H9 (cell line): ENCODE measurements around the gene TRAF5. TPM values are rescaled to one million over a fixed set of nuclear protein-coding genes. Genes with fewer than 3 reads are reported as not detected.

Source experiments
- DNase-seq: peaks from one replicate; pipeline ENCODE4 v3.0.0-alpha.2; 2017
- H2AFZ ChIP-seq: one replicate; pipeline ENCODE4 v1.6.1; 2013; ENCODE audit warnings: mild to moderate bottlenecking, low read length, control low read depth, moderate library complexity
- H2AK5ac ChIP-seq: 2 replicates; pipeline ENCODE4 v1.6.1; 2013; ENCODE audit warnings: low read length, control low read depth, mixed read lengths; ENCODE audit not compliant: insufficient read length
- H2BK120ac ChIP-seq: one replicate; pipeline ENCODE4 v1.6.1; 2013; ENCODE audit warnings: low read depth, mild to moderate bottlenecking, low read length, control low read depth, inconsistent platforms; ENCODE audit not compliant: poor library complexity, severe bottlenecking
- H2BK12ac ChIP-seq: 2 replicates; pipeline ENCODE4 v1.6.1; 2013; ENCODE audit warnings: low read length, control low read depth, mixed read lengths, low read depth; ENCODE audit not compliant: insufficient read length
- H2BK15ac ChIP-seq: 2 replicates; pipeline ENCODE4 v1.6.1; 2013; ENCODE audit warnings: low read depth, low read length, control low read depth
- H2BK20ac ChIP-seq: one replicate; pipeline ENCODE4 v1.6.1; 2013; ENCODE audit warnings: low read depth, mild to moderate bottlenecking, low read length, control low read depth, inconsistent platforms; ENCODE audit not compliant: poor library complexity, severe bottlenecking
- H2BK5ac ChIP-seq: 2 replicates; pipeline ENCODE4 v1.6.1; 2013; ENCODE audit warnings: low read length, control low read depth, mixed read lengths; ENCODE audit not compliant: insufficient read length
- H3K14ac ChIP-seq: 2 replicates; pipeline ENCODE4 v1.6.1; 2013; ENCODE audit warnings: low read length, control low read depth; ENCODE audit not compliant: insufficient read depth
- H3K18ac ChIP-seq: 2 replicates; pipeline ENCODE4 v1.6.1; 2013; ENCODE audit warnings: low read depth, mild to moderate bottlenecking, mixed read lengths, low read length, control low read depth; ENCODE audit not compliant: insufficient read length
- H3K23ac ChIP-seq: 2 replicates; pipeline ENCODE4 v1.6.1; 2013; ENCODE audit warnings: low read length, control low read depth, mixed read lengths, low read depth; ENCODE audit not compliant: insufficient read length
- H3K23me2 ChIP-seq: 2 replicates; pipeline ENCODE4 v1.6.1; 2013; ENCODE audit warnings: low read depth, mild to moderate bottlenecking, mixed read lengths, low read length, control low read depth; ENCODE audit not compliant: insufficient read length, poor library complexity, severe bottlenecking
- H3K27ac ChIP-seq: 2 replicates; pipeline ENCODE4 v1.5.1; 2013; ENCODE audit warnings: low read length, control low read depth, mixed read lengths, low read depth; ENCODE audit not compliant: insufficient read length
- H3K27me3 ChIP-seq: 2 replicates; pipeline ENCODE4 v1.6.1; 2013; ENCODE audit warnings: low read length, control low read depth, inconsistent platforms; ENCODE audit not compliant: insufficient read depth
- H3K4ac ChIP-seq: 2 replicates; pipeline ENCODE4 v1.6.1; 2013; ENCODE audit warnings: low read depth, mild to moderate bottlenecking, control low read depth, inconsistent platforms, low read length, moderate library complexity
- H3K4me1 ChIP-seq: 2 replicates; pipeline ENCODE4 v1.6.1; 2013; ENCODE audit warnings: low read length, control low read depth, inconsistent platforms; ENCODE audit not compliant: insufficient read depth
- H3K4me2 ChIP-seq: 2 replicates; pipeline ENCODE4 v1.6.1; 2013; ENCODE audit warnings: low read length, control low read depth, mixed read lengths; ENCODE audit not compliant: insufficient read length, insufficient read depth
- H3K56ac ChIP-seq: 2 replicates; pipeline ENCODE4 v1.6.1; 2013; ENCODE audit warnings: low read depth, mild to moderate bottlenecking, mixed read lengths, low read length, control low read depth; ENCODE audit not compliant: insufficient read length
- H3K79me1 ChIP-seq: 2 replicates; pipeline ENCODE4 v1.6.1; 2013; ENCODE audit warnings: low read depth, mild to moderate bottlenecking, moderate library complexity, low read length, control low read depth, inconsistent platforms; ENCODE audit not compliant: insufficient read depth, poor library complexity, severe bottlenecking
- H3K79me2 ChIP-seq: 2 replicates; pipeline ENCODE4 v1.6.1; 2013; ENCODE audit warnings: low read length, control low read depth, inconsistent platforms; ENCODE audit not compliant: insufficient read depth
- H3K9ac ChIP-seq: 2 replicates; pipeline ENCODE4 v1.6.1; 2013; ENCODE audit warnings: low read length, control low read depth, mixed read lengths; ENCODE audit not compliant: insufficient read length; ENCODE audit errors: extremely low read depth
- H3K9me3 ChIP-seq: one replicate; pipeline ENCODE4 v1.6.1; 2013; ENCODE audit warnings: low read depth, low read length, inconsistent platforms; ENCODE audit not compliant: control insufficient read depth
- H3T11ph ChIP-seq: one replicate; pipeline ENCODE4 v1.6.1; 2013; ENCODE audit warnings: mild to moderate bottlenecking, low read length, control low read depth, inconsistent platforms
- H4K20me1 ChIP-seq: one replicate; pipeline ENCODE4 v1.6.1; 2013; ENCODE audit not compliant: control insufficient read depth, insufficient read length, insufficient read depth
- H4K5ac ChIP-seq: 2 replicates; pipeline ENCODE4 v1.6.1; 2013; ENCODE audit warnings: low read depth, mild to moderate bottlenecking, mixed read lengths, low read length, control low read depth; ENCODE audit not compliant: insufficient read length
- H4K8ac ChIP-seq: replicated peaks from 2 replicates; pipeline ENCODE4 v1.6.1; 2013; ENCODE audit warnings: low read length, control low read depth, mixed read lengths, low read depth; ENCODE audit not compliant: insufficient read length
- H4K91ac ChIP-seq: 2 replicates; pipeline ENCODE4 v1.6.1; 2013; ENCODE audit warnings: low read depth, mild to moderate bottlenecking, moderate library complexity, mixed read lengths, low read length, control low read depth; ENCODE audit not compliant: insufficient read length
- H3K27ac Mint-ChIP-seq, 3 experiments: 2 replicates in 2 of 3; 3 replicates in 1 of 3; pipeline ENCODE4 v1.8.0; 2020 to 2021; ENCODE audit warnings: mixed read lengths in 3 of 3, mild to moderate bottlenecking in 1 of 3, moderate library complexity in 1 of 3
- H3K27me3 Mint-ChIP-seq: 2 replicates; pipeline ENCODE4 v1.8.0; 2021; ENCODE audit warnings: low read depth, mild to moderate bottlenecking, moderate library complexity, mixed read lengths
- H3K36me3 Mint-ChIP-seq, 3 experiments: 2 replicates in 2 of 3; 3 replicates in 1 of 3; pipeline ENCODE4 v1.8.0; 2020 to 2021; ENCODE audit warnings: low read depth in 3 of 3, mixed read lengths in 3 of 3; ENCODE audit not compliant: insufficient read depth in 1 of 3
- H3K4me1 Mint-ChIP-seq, 2 experiments: 2 replicates each; pipeline ENCODE4 v1.8.0; 2020; ENCODE audit warnings: mixed read lengths in 2 of 2
- H3K4me3 Mint-ChIP-seq, 2 experiments: 2 replicates in 1 of 2; 3 replicates in 1 of 2; pipeline ENCODE4 v1.8.0; 2020 to 2021; ENCODE audit warnings: mild to moderate bottlenecking in 2 of 2, mixed read lengths in 2 of 2, moderate library complexity in 1 of 2
- H3K9me3 Mint-ChIP-seq, 2 experiments: 2 replicates in 1 of 2; 3 replicates in 1 of 2; pipeline ENCODE4 v1.8.0; 2020; ENCODE audit warnings: mild to moderate bottlenecking in 2 of 2, mixed read lengths in 2 of 2, moderate library complexity in 1 of 2
- CTCF ChIP-seq: fragments of 200-600 bp; sonication (generic); conservative IDR thresholded peaks from 3 replicates; pipeline ENCODE4 v1.8.0; 2021; ENCODE audit warnings: antibody characterized with exemption, mild to moderate bottlenecking
- WGBS: extraction: QIAGEN DNeasy Blood & Tissue Kit; methylation state at CpG from one replicate; pipeline ENCODE4 v1.1.7; 2013; ENCODE audit warnings: missing lambda C conversion rate, low lambda C conversion rate, mixed read lengths; ENCODE audit not compliant: insufficient read length; ENCODE audit errors: extremely low coverage; 5-methylcytosine and 5-hydroxymethylcytosine counted together
- total RNA-seq: library from RNA; stranded (reverse); gene quantifications from 2 replicates; pipeline ENCODE4 v1.2.1, GENCODE V29; 2021

TRAF5 gene
- total RNA-seq, 1 experiment from 2014 or later, result 19.1 TPM

GRCh38 chr1:211341999-211342398 is 15.4 kb downstream of the TRAF5 start:
- no peaks in the 10 kb centered on the region for H4K20me1 ChIP-seq
- no peak overlapping the region for H3K9ac ChIP-seq
- peaks cover 6% of the 10 kb centered on the region; the same call in 1 of the 2 replicates for H3K4me1 ChIP-seq
- TF ChIP-seq CTCF, result no peak
- H4K91ac ChIP-seq, result no peak overlapping the region
- H3T11ph ChIP-seq, result no peak overlapping the region
- no peak overlapping the region for H2AFZ ChIP-seq
- H3K18ac ChIP-seq, result no peak overlapping the region
- no peak overlapping the region for H4K8ac ChIP-seq
- H3K27ac ChIP-seq, result no peak overlapping the region
- H2BK15ac ChIP-seq, result no peak overlapping the region
- H3K27ac Mint-ChIP-seq, result no peak overlapping the region
- no peaks in the 10 kb centered on the region for H3K23me2 ChIP-seq
- peaks cover 23 to 25% of the 10 kb centered on the region in 2 experiments for H3K4me1 Mint-ChIP-seq
- H3K27me3 Mint-ChIP-seq, result no peaks in the 10 kb centered on the region
- peaks cover 0 to 2% (median 0%) of the 10 kb centered on the region in 3 experiments; a peak in 1 of 7 replicates for H3K36me3 Mint-ChIP-seq
- peaks cover 2% of the 10 kb centered on the region for H3K79me1 ChIP-seq
- H3K4me3 Mint-ChIP-seq, result no peak overlapping the region
- H4K5ac ChIP-seq, result no peak overlapping the region
- no peak overlapping the region for H3K23ac ChIP-seq
- no peak overlapping the region for H3K4me2 ChIP-seq
- no CpG with 5 or more reads among the region's 1 CpG for WGBS
- H3K9me3 Mint-ChIP-seq, result no peaks in the 10 kb centered on the region
- no peak overlapping the region for H3K4ac ChIP-seq
- no peak overlapping the region for H2BK20ac ChIP-seq
- no peaks in the 10 kb centered on the region for H3K27me3 ChIP-seq
- H3K56ac ChIP-seq, result no peak overlapping the region
- DNase-seq, result no peak
- no peaks in the 10 kb centered on the region for H3K9me3 ChIP-seq
- H2BK120ac ChIP-seq, result no peak overlapping the region
- H2BK12ac ChIP-seq, result no peak overlapping the region
- no peaks in the 10 kb centered on the region for H3K79me2 ChIP-seq
- no peak overlapping the region for H2AK5ac ChIP-seq
- no peak overlapping the region for H2BK5ac ChIP-seq
- H3K14ac ChIP-seq, result no peak overlapping the region
